GM23248 (cell line): ENCODE measurements around the gene DBH.

ENCODE experiments used
- EZH2 ChIP-seq: fragments of 200-600 bp; sonication (generic); IDR thresholded peaks from 2 replicates; pipeline ENCODE4 v1.6.1; 2018; ENCODE audit warnings: antibody characterized with exemption, mild to moderate bottlenecking; ENCODE audit not compliant: insufficient read depth, poor library complexity, severe bottlenecking
- EZH2phosphoT487 ChIP-seq: fragments of 200-600 bp; sonication (generic); IDR thresholded peaks from 2 replicates; pipeline ENCODE4 v1.6.1; 2018; ENCODE audit warnings: antibody characterized with exemption, moderate library complexity, mild to moderate bottlenecking, low read depth; ENCODE audit not compliant: insufficient read depth

- TF ChIP-seq EZH2, result no peak
- TF ChIP-seq EZH2phosphoT487, result no peak
Observed at GRCh38 chr9:133614056-133614455, 22.1 kb upstream of the DBH start.
